HepG2 (cell line): ENCODE results near the gene HES2. TPM values are rescaled to one million over a fixed set of nuclear protein-coding genes. Genes with fewer than 3 reads are reported as not detected.

Source experiments
- ATAC-seq: fragments of 200-7000 bp; cut with Tn5 transposase; 3 replicates; pipeline ENCODE4 v1.9.1; 2020; ENCODE audit warnings: mild to moderate bottlenecking, moderate library complexity
- BruUV-seq: library from RNA; stranded (reverse); fragments of 400-500 nt; replicated peaks from 2 replicates; lab custom pipeline; 2021; lab: Mats Ljungman, UMichigan
- CTCF ChIA-PET: fragments of 300-600 bp; formaldehyde crosslinking; extraction: SDS; loops from one replicate; lab custom pipeline; 2021; ENCODE audit warnings: low total read pairs, inconsistent platforms, low intra/inter-chr PET ratio; lab: Yijun Ruan, JAX
- POLR2A ChIA-PET: fragments of 350-600 bp; sonication (Branson Sonifier 250); formaldehyde crosslinking; loops from one replicate; lab custom pipeline; 2020; ENCODE audit warnings: antibody characterized with exemption, inconsistent platforms; lab: Yijun Ruan, JAX
- DNase-seq: peaks from one replicate; pipeline ENCODE4 v3.0.0-alpha.2; 2015; ENCODE audit warnings: low spot score
- FAIRE-seq: peaks from 3 replicates; lab custom pipeline; 2011; peaks lifted over from hg19 to GRCh38; lab: Jason Lieb, UNC
- H2AFZ ChIP-seq: one replicate; pipeline ENCODE4 v1.6.1; 2011; ENCODE audit warnings: low read length, inconsistent platforms
- H3K27ac ChIP-seq: fragments of 300-600 bp; 3 replicates; pipeline ENCODE4 v1.8.0; 2011; ENCODE audit warnings: mixed run types, mild to moderate bottlenecking, mixed read lengths, low read length, inconsistent platforms; ENCODE audit not compliant: insufficient read depth; ENCODE audit errors: extremely low read length
- H3K27me3 ChIP-seq, 2 experiments: fragments of 200-600 bp in 1 of 2; 2 replicates in 1 of 2; 3 replicates in 1 of 2; pipeline versions ENCODE4 v1.6.0 to v1.8.0; 2011; ENCODE audit warnings: low read length in 2 of 2, mild to moderate bottlenecking in 2 of 2, moderate library complexity in 2 of 2, inconsistent platforms in 1 of 2; ENCODE audit not compliant: insufficient read depth in 2 of 2, control insufficient read depth in 1 of 2
- H3K36me3 ChIP-seq, 2 experiments: fragments of 200-600 bp in 1 of 2; replicated peaks in 1 of 2; 2 replicates in 1 of 2; 3 replicates in 1 of 2; pipeline versions ENCODE4 v1.5.1 to v1.8.0; 2011; ENCODE audit warnings: low read length in 2 of 2, inconsistent platforms in 1 of 2; ENCODE audit not compliant: insufficient read depth in 2 of 2, control insufficient read depth in 1 of 2
- H3K4me1 ChIP-seq: 2 replicates; pipeline ENCODE4 v1.5.1; 2012; ENCODE audit warnings: low read length, inconsistent platforms; ENCODE audit not compliant: insufficient read depth
- H3K4me2 ChIP-seq: 2 replicates; pipeline ENCODE4 v1.6.0; 2011; ENCODE audit warnings: low read depth, low read length, inconsistent platforms
- H3K4me3 ChIP-seq, 3 experiments: fragments of 200-600 bp in 1 of 3; sonication (generic), shearing (Covaris generic) in 1 of 3; replicated peaks in 1 of 3; 2 replicates each; pipeline ENCODE4 v1.5.1; 2011 to 2016; ENCODE audit warnings: low read length in 3 of 3, inconsistent platforms in 2 of 3, low read depth in 2 of 3, mild to moderate bottlenecking in 2 of 3, control low read depth in 1 of 3, mixed read lengths in 1 of 3; ENCODE audit not compliant: insufficient read depth in 1 of 3
- H3K79me2 ChIP-seq: one replicate; pipeline ENCODE4 v1.6.1; 2011; ENCODE audit warnings: low read length, inconsistent platforms; ENCODE audit not compliant: insufficient read depth
- H3K9ac ChIP-seq: 2 replicates; pipeline ENCODE4 v1.6.0; 2011; ENCODE audit warnings: mild to moderate bottlenecking, low read depth, low read length, inconsistent platforms; ENCODE audit not compliant: insufficient read depth
- H3K9me3 ChIP-seq: 2 replicates; pipeline ENCODE4 v1.5.1; 2012; ENCODE audit warnings: mild to moderate bottlenecking, low read length
- H4K20me1 ChIP-seq: 2 replicates; pipeline ENCODE4 v1.6.0; 2011; ENCODE audit warnings: inconsistent platforms, mild to moderate bottlenecking, low read length, moderate library complexity; ENCODE audit not compliant: insufficient read depth
- ARNTL ChIP-seq: sonication (generic); formaldehyde crosslinking; IDR thresholded peaks from 2 replicates; pipeline ENCODE4 v1.4.0; 2020; ENCODE audit warnings: mild to moderate bottlenecking, missing genetic modification reagents
- ATRX ChIP-seq: sonication (generic); formaldehyde crosslinking; IDR thresholded peaks from 2 replicates; pipeline ENCODE4 v1.4.0; 2020; ENCODE audit warnings: missing genetic modification reagents, borderline replicate concordance
- CREM ChIP-seq, 2 experiments: sonication (generic) in 1 of 2; formaldehyde crosslinking in 1 of 2; IDR thresholded peaks; 2 replicates each; pipeline versions ENCODE4 v1.4.0 to v1.6.1; 2016 to 2020; ENCODE audit warnings: antibody characterized with exemption in 1 of 2, mild to moderate bottlenecking in 1 of 2, missing genetic modification reagents in 1 of 2
- CSRNP1 ChIP-seq: sonication (generic); formaldehyde crosslinking; IDR thresholded peaks from 2 replicates; pipeline ENCODE4 v1.8.1; 2023; ENCODE audit warnings: mild to moderate bottlenecking, missing genetic modification reagents
- EZH2 ChIP-seq: conservative IDR thresholded peaks from 2 replicates; pipeline ENCODE4 v1.6.1; 2012; ENCODE audit warnings: mild to moderate bottlenecking, low read depth, low read length, moderate library complexity
- HHEX ChIP-seq: IDR thresholded peaks from 2 replicates; pipeline ENCODE4 v1.6.1; 2016; ENCODE audit warnings: control low read depth
- HIVEP1 ChIP-seq: sonication (generic); formaldehyde crosslinking; IDR thresholded peaks from 2 replicates; pipeline ENCODE4 v1.4.0; 2020; ENCODE audit warnings: mild to moderate bottlenecking, missing genetic modification reagents
- MAZ ChIP-seq, 2 experiments: sonication (generic) in 1 of 2; formaldehyde crosslinking in 1 of 2; IDR thresholded peaks; 2 replicates each; pipeline versions ENCODE4 v1.5.0 to v1.6.1; 2012 to 2020; ENCODE audit warnings: low read depth in 2 of 2, mild to moderate bottlenecking in 2 of 2, borderline replicate concordance in 1 of 2, improper control_type of control experiment in 1 of 2, low read length in 1 of 2, missing genetic modification reagents in 1 of 2, moderate library complexity in 1 of 2
- MLX ChIP-seq: IDR thresholded peaks from 2 replicates; pipeline ENCODE4 v1.6.1; 2016
- SALL2 ChIP-seq: sonication (generic); formaldehyde crosslinking; IDR thresholded peaks from 2 replicates; pipeline ENCODE4 v1.8.1; 2023; ENCODE audit warnings: mild to moderate bottlenecking, missing genetic modification reagents, inconsistent platforms
- SMC3 ChIP-seq: IDR thresholded peaks from 2 replicates; pipeline ENCODE4 v1.6.1; 2011; ENCODE audit warnings: low read length, improper control_type of control experiment
- THRA ChIP-seq: sonication (generic); formaldehyde crosslinking; IDR thresholded peaks from 2 replicates; pipeline ENCODE4 v1.4.0; 2020; ENCODE audit warnings: missing genetic modification reagents, borderline replicate concordance
- XBP1 ChIP-seq: sonication (generic); formaldehyde crosslinking; IDR thresholded peaks from 2 replicates; pipeline ENCODE4 v1.5.0; 2020; ENCODE audit warnings: missing genetic modification reagents
- ZBTB26 ChIP-seq: IDR thresholded peaks from 2 replicates; pipeline ENCODE4 v1.6.1; 2016; ENCODE audit warnings: missing compliant biosample characterization, missing genetic modification reagents, borderline replicate concordance
- ZFP36 ChIP-seq: fragments of 150-350 bp; IDR thresholded peaks from 2 replicates; pipeline ENCODE4 v1.6.1; 2018; ENCODE audit warnings: borderline replicate concordance, low read length, low read depth; ENCODE audit not compliant: partially characterized antibody
- ZNF121 ChIP-seq: sonication (generic); formaldehyde crosslinking; IDR thresholded peaks from 2 replicates; pipeline ENCODE4 v1.5.0; 2020; ENCODE audit warnings: mild to moderate bottlenecking, missing genetic modification reagents
- ZNF260 ChIP-seq: sonication (generic); formaldehyde crosslinking; IDR thresholded peaks from 2 replicates; pipeline ENCODE4 v1.4.0; 2020; ENCODE audit warnings: missing genetic modification reagents, low read depth, mild to moderate bottlenecking, borderline replicate concordance
- ZNF263 ChIP-seq: sonication (generic); formaldehyde crosslinking; IDR thresholded peaks from 2 replicates; pipeline ENCODE4 v1.4.0; 2020; ENCODE audit warnings: missing genetic modification reagents
- ZNF329 ChIP-seq: sonication (generic); formaldehyde crosslinking; IDR thresholded peaks from 2 replicates; pipeline ENCODE4 v1.9.0; 2021; ENCODE audit warnings: low read depth, mild to moderate bottlenecking, missing genetic modification reagents
- ZNF354B ChIP-seq: sonication (generic); formaldehyde crosslinking; IDR thresholded peaks from 2 replicates; pipeline ENCODE4 v1.8.0; 2022; ENCODE audit warnings: mild to moderate bottlenecking, missing genetic modification reagents
- ZNF546 ChIP-seq: sonication (generic); formaldehyde crosslinking; conservative IDR thresholded peaks from 2 replicates; pipeline ENCODE4 v1.8.1; 2023; ENCODE audit warnings: mild to moderate bottlenecking, missing genetic modification reagents
- WGBS: methylation state at CpG from one replicate; pipeline ENCODE4 v1.1.6; 2017; ENCODE audit warnings: low lambda C conversion rate; 5-methylcytosine and 5-hydroxymethylcytosine counted together
- in situ Hi-C: cut with HindIII; loops from 2 replicates; pipeline ENCODE4 v1.10.0; 2017; ENCODE audit warnings: low pct_unique_long_range_greater_than_20kb; ENCODE audit not compliant: extremely low pct_ligation_motif_present
- intact Hi-C: fragments of 100-400 bp; cut with micrococcal nuclease; formaldehyde crosslinking; loops from one replicate; pipeline ENCODE4 v1.10.0; 2022; ENCODE audit not compliant: unreplicated experiment
- polyA plus RNA-seq, 8 experiments: library from polyadenylated mRNA; depleted of rRNA in 3 of 8; stranded (reverse) in 7 of 8; unstranded in 1 of 8; fragments of >200 nt; fragmentation: Illumina TruSeq in 4 of 8; extraction: Trizol in 4 of 8; gene quantifications; 2 replicates each; pipeline versions ENCODE4 v1.2.1 to v1.2.3, GENCODE V29; 2011 to 2016; ENCODE audit warnings: low read depth in 4 of 8, missing spikeins in 1 of 8, mixed read lengths in 1 of 8; ENCODE audit not compliant: insufficient read depth in 1 of 8
- total RNA-seq, 5 experiments: library from RNA; depleted of rRNA; stranded (reverse); fragments of >200 nt; fragmentation: Illumina TruSeq; extraction: Trizol; gene quantifications; 2 replicates each; pipeline ENCODE4 v1.2.3, GENCODE V29; 2016; ENCODE audit warnings: low read depth in 1 of 5

HES2 gene
- total and polyA plus RNA-seq, 2 of the 13 experiments (the other 11 are each of a cell fraction or from before 2014, with no cell fraction given) = 0.11 to 0.17 TPM

GRCh38 chr1:6444377-6444776 lies 24.7 kb upstream of the HES2 start:
- H3K27me3 ChIP-seq = peaks cover 0 to 1% of the 10 kb centered on the region in 2 experiments; a peak in 2 of 5 replicates
- ChIA-PET POLR2A (no interaction called here), CTCF (interaction anchor here (1.0 to 1.6 kb wide), 3 partner anchors 20 to 31 kb away, joined by 3 to 5 read pairs (median 4); no protein-coding TSS in a partner anchor)
- in situ Hi-C loops (no loop called here), intact Hi-C loops (loop anchor here (10.0 kb wide), 1 partner anchor 650 kb away; no protein-coding TSS in a partner anchor)
- peak overlapping the region in 1 of 3 experiments; percentile 78; a peak in 2 of 6 replicates for H3K4me3 ChIP-seq
- H3K79me2 ChIP-seq = peaks cover 8% of the 10 kb centered on the region
- ATAC-seq (no peak), DNase-seq (no peak), FAIRE-seq (no peak)
- WGBS = 3% methylated on average over 6 of the region's 15 CpGs
- no peaks in the 10 kb centered on the region for H4K20me1 ChIP-seq
- no peak overlapping the region for H2AFZ ChIP-seq
- peaks cover 42% of the 10 kb centered on the region for H3K4me1 ChIP-seq
- H3K27ac ChIP-seq = no peak overlapping the region
- H3K9me3 ChIP-seq = no peaks in the 10 kb centered on the region
- H3K36me3 ChIP-seq = no peaks in the 10 kb centered on the region
- BruUV-seq = no TSS peak
- peak overlapping the region; percentile 73 for H3K4me2 ChIP-seq
- no peak overlapping the region for H3K9ac ChIP-seq
- no peak for TF ChIP-seq HIVEP1
- TF ChIP-seq SMC3 = no peak
- no peak for TF ChIP-seq ZNF329
- no peak for TF ChIP-seq ZNF354B
- TF ChIP-seq THRA (CRISPR knock-in tag) = no peak
- no peak for TF ChIP-seq MLX (CRISPR knock-in tag)
- TF ChIP-seq ZFP36 = no peak
- no peak for TF ChIP-seq ZNF260 (CRISPR knock-in tag)
- TF ChIP-seq ARNTL (CRISPR knock-in tag) = no peak
- peak; percentile 81 for TF ChIP-seq ZNF263 (CRISPR knock-in tag)
- TF ChIP-seq CSRNP1 = no peak
- no peak for TF ChIP-seq ATRX (CRISPR knock-in tag)
- no peak for TF ChIP-seq ZBTB26
- no peak for TF ChIP-seq XBP1 (CRISPR knock-in tag)
- TF ChIP-seq ZNF546 = no peak
- no peak for TF ChIP-seq ZNF121
- no peak for TF ChIP-seq HHEX
- no peak for TF ChIP-seq CREM (IDR thresholded peaks at IDR 0.05)
- no peak for TF ChIP-seq CREM (CRISPR knock-in tag; IDR thresholded peaks at IDR 0.05)
- TF ChIP-seq MAZ (IDR thresholded peaks at IDR 0.05; ENCODE audit: borderline replicate concordance, low read depth, low read length) = no peak
- no peak for TF ChIP-seq MAZ (CRISPR knock-in tag; IDR thresholded peaks at IDR 0.05; ENCODE audit: low read depth)
- TF ChIP-seq SALL2 (CRISPR knock-in tag) = no peak
- TF ChIP-seq EZH2 = no peak
